ENCODE results near the gene TAS2R43.
"Not testable (repeated sequence)": the region's sequence is repeated elsewhere in the genome, so short reads cannot be mapped to it uniquely, and the experiment has no call there.

The TAS2R43 gene

DNA sequence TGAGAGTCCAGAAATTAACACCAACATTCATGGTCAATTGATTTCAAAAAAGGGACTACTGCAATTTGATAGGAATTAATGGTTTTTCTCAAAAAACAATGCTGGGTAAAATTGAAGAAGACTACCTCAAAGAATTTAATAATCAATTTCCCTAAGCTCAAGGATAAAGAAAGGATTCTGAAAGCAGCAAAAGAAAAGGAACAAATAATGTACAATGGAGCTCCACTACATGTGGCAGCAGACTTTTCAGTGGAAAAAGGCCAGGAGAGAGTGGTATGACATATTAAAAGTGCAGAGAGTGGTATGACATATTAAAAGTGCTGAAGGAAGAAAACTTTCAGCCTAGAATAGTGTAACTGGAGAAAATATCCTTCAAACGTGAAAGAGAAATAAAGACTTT, 15.6 kb upstream of the TAS2R43 start:
- FAIRE-seq, result no peak
- TF ChIP-seq PAX5 (IDR thresholded peaks at IDR 0.05; ENCODE audit: insufficient read depth, low read length, severe bottlenecking) (no peak), TAF1 (IDR thresholded peaks at IDR 0.05; ENCODE audit: low read depth, low read length) (no peak), POU2F2 (IDR thresholded peaks at IDR 0.05; ENCODE audit: low read depth, low read length) (no peak), POLR2AphosphoS5 (IDR thresholded peaks at IDR 0.05; ENCODE audit: low read depth, low read length) (no peak), SPI1 (IDR thresholded peaks at IDR 0.05; ENCODE audit: low read depth, low read length) (no peak), POLR2A (IDR thresholded peaks at IDR 0.05; ENCODE audit: low read depth, low read length) (no peak)

DNA sequence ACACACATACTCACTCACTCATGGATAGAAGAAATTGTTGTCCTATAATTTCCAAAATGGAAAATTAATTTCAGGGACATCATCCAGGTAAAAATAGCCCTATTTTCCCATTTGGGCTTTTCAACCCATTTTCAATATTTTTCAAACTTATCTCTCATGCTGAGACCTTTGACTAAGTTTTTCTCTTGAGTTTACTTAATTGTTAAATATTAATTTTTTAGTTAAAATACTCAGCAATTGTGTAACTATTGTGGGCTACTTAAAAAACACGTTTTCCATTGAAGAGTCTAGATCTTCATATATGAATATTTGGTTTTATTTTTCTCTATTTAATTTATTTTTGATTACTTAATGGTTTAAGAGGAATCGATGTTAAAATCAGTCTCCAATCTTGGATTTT, 14.2 kb upstream of the TAS2R43 start:
- DNase-seq (ENCODE audit: insufficient read length, low spot score), result no peak
- no peak for TF ChIP-seq SPI1 (IDR thresholded peaks at IDR 0.05; ENCODE audit: low read depth, low read length)
- no peak for TF ChIP-seq POLR2A (IDR thresholded peaks at IDR 0.05; ENCODE audit: low read depth, low read length)
- no peak for TF ChIP-seq TAF1 (IDR thresholded peaks at IDR 0.05; ENCODE audit: low read depth, low read length)
- no peak for TF ChIP-seq POU2F2 (IDR thresholded peaks at IDR 0.05; ENCODE audit: low read depth, low read length)
- TF ChIP-seq POLR2AphosphoS5 (IDR thresholded peaks at IDR 0.05; ENCODE audit: low read depth, low read length), result no peak
- no peak for FAIRE-seq

More for the DNA sequence above, 15.6 kb upstream of the TAS2R43 start:
- DNase-seq (ENCODE audit: insufficient read length, low spot score), result no peak

- TF ChIP-seq SPI1 (IDR thresholded peaks at IDR 0.05; ENCODE audit: low read depth, low read length) (no peak), POLR2AphosphoS5 (IDR thresholded peaks at IDR 0.05; ENCODE audit: low read depth, low read length) (no peak), POLR2A (IDR thresholded peaks at IDR 0.05; ENCODE audit: low read depth, low read length) (no peak), POU2F2 (IDR thresholded peaks at IDR 0.05; ENCODE audit: low read depth, low read length) (no peak), PAX5 (IDR thresholded peaks at IDR 0.05; ENCODE audit: insufficient read depth, low read length, severe bottlenecking) (no peak), TAF1 (IDR thresholded peaks at IDR 0.05; ENCODE audit: low read depth, low read length) (no peak)
- FAIRE-seq, result no peak
- DNase-seq (ENCODE audit: insufficient read length, low spot score), result no peak
Measured at GRCh38 chr12:11105546-11105945, 13.4 kb upstream of the TAS2R43 start.

DNA sequence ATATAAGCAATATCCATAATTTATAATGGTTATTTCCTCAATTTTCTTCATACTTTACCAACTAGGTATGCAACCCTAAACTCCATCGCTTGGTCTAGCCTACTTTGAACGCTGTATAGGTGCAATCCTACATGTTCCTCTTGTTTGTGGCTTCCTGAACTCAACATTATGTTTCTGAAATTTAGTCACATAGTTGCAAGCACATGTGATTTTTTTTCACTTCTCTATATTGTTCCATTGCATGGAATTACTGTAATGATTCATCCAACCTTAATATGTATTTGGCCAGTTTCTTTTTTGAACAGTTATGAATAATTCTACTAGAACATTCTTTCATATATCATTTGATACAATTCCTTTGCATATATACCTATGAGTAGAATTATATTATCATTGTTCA, 2.8 kb upstream of the TAS2R43 start:
- peak; percentile 35 for FAIRE-seq
- not testable (repeated sequence) for DNase-seq (ENCODE audit: insufficient read length, low spot score)

DNA sequence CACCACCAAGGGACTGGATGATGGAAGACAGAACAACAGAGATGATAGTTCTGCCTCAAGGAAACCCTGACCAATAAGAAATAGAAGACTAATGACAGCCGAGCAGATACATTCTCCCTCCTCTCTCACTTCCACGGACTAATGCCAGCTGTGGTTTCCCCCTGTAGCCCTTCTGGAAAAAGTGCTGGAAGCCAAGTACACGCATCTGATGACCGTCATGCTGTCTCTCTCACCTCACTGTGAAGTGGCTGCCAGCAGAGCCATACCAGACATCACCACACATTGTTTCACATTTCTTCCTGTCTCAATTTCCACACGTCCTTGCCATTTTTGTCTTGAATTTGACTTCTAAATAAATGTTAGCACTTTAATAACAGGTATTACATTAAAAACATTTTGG, 2.9 kb downstream of the TAS2R43 start:
- DNase-seq (ENCODE audit: insufficient read length, low spot score), result no peak
- no peak for TF ChIP-seq SPI1 (IDR thresholded peaks at IDR 0.05; ENCODE audit: low read depth, low read length)
- FAIRE-seq, result peak; percentile 23

DNA sequence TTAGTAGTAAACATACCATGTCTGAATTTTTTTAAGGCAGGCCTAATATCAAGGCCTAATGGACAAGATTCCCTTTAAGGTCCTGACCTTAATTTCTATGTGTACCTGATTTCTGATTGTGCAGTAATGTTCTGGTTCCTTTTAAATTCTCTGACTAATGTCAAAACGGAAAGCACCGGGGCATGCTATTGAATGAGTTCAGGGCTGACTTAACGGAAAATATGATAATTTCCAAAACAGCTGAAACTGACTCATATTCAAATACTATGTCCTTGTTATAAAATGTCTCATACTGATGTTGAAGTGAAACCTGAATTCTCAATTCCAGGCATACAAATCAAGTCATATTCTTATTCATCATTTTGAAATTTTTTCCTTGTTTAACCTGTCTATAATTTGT, 6.7 kb downstream of the TAS2R43 start:
- FAIRE-seq (no peak), DNase-seq (ENCODE audit: insufficient read length, low spot score) (no peak)
- no peak for TF ChIP-seq SPI1 (IDR thresholded peaks at IDR 0.05; ENCODE audit: low read depth, low read length)
- no peak for TF ChIP-seq POU2F2 (IDR thresholded peaks at IDR 0.05; ENCODE audit: low read depth, low read length)
- TF ChIP-seq PAX5 (IDR thresholded peaks at IDR 0.05; ENCODE audit: insufficient read depth, low read length, severe bottlenecking), result no peak
- no peak for TF ChIP-seq TAF1 (IDR thresholded peaks at IDR 0.05; ENCODE audit: low read depth, low read length)
- TF ChIP-seq POLR2A (IDR thresholded peaks at IDR 0.05; ENCODE audit: low read depth, low read length), result no peak
- TF ChIP-seq POLR2AphosphoS5 (IDR thresholded peaks at IDR 0.05; ENCODE audit: low read depth, low read length), result no peak

GRCh38 chr12:11081987-11082386, 10.1 kb downstream of the TAS2R43 start:
- FAIRE-seq (no peak), DNase-seq (ENCODE audit: insufficient read length, low spot score) (no peak)
- no peak for TF ChIP-seq POLR2A (IDR thresholded peaks at IDR 0.05; ENCODE audit: low read depth, low read length)
- TF ChIP-seq POLR2AphosphoS5 (IDR thresholded peaks at IDR 0.05; ENCODE audit: low read depth, low read length), result no peak
- no peak for TF ChIP-seq PAX5 (IDR thresholded peaks at IDR 0.05; ENCODE audit: insufficient read depth, low read length, severe bottlenecking)
- TF ChIP-seq TAF1 (IDR thresholded peaks at IDR 0.05; ENCODE audit: low read depth, low read length), result no peak
- TF ChIP-seq SPI1 (IDR thresholded peaks at IDR 0.05; ENCODE audit: low read depth, low read length), result no peak
- TF ChIP-seq POU2F2 (IDR thresholded peaks at IDR 0.05; ENCODE audit: low read depth, low read length), result no peak

DNA sequence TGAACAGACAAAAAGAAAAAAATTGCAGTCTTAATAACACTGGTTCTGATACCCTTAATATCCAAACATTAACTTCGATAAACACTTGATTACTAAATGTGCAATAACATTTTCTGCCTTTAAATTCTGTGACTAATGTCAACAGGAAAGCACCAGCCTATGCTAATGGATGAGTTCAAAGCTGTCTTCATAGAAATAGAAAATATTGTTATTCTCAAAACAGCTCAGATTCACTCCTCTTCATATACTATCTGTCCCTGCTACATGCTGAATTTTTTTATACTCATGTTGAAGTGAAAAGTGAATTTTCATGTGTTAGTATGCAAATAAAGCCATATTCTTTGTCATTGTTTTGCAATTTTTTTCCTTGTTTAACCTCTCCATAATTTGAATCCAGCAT, 13.9 kb downstream of the TAS2R43 start:
- FAIRE-seq (no peak), DNase-seq (ENCODE audit: insufficient read length, low spot score) (no peak)
- TF ChIP-seq SPI1 (IDR thresholded peaks at IDR 0.05; ENCODE audit: low read depth, low read length) (no peak), POLR2A (IDR thresholded peaks at IDR 0.05; ENCODE audit: low read depth, low read length) (no peak), POU2F2 (IDR thresholded peaks at IDR 0.05; ENCODE audit: low read depth, low read length) (no peak), PAX5 (IDR thresholded peaks at IDR 0.05; ENCODE audit: insufficient read depth, low read length, severe bottlenecking) (no peak), POLR2AphosphoS5 (IDR thresholded peaks at IDR 0.05; ENCODE audit: low read depth, low read length) (no peak), TAF1 (IDR thresholded peaks at IDR 0.05; ENCODE audit: low read depth, low read length) (no peak)

DNA sequence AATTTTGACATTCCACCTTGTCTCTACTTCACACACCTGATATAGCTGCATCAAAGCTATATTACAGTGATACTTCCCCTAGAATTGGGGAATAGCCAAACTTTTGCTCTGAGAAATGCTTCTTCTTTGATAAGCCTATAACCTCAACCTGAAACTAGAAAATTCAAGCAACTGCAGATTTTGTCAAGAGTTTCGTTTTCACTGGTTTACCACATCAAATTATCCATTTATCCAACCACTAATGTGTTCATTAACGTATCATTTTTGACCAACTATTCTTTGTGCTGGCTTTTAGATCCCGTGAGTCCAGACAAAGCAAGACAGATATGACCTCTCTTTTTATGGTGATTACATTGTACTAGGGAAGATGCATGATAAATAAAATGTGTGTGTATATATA, 16.5 kb downstream of the TAS2R43 start:
- DNase-seq (ENCODE audit: insufficient read length, low spot score) (no peak), FAIRE-seq (no peak)
- no peak for TF ChIP-seq POLR2A (IDR thresholded peaks at IDR 0.05; ENCODE audit: low read depth, low read length)
- TF ChIP-seq POU2F2 (IDR thresholded peaks at IDR 0.05; ENCODE audit: low read depth, low read length), result no peak
- no peak for TF ChIP-seq TAF1 (IDR thresholded peaks at IDR 0.05; ENCODE audit: low read depth, low read length)
- TF ChIP-seq SPI1 (IDR thresholded peaks at IDR 0.05; ENCODE audit: low read depth, low read length), result no peak
- TF ChIP-seq PAX5 (IDR thresholded peaks at IDR 0.05; ENCODE audit: insufficient read depth, low read length, severe bottlenecking), result no peak
- no peak for TF ChIP-seq POLR2AphosphoS5 (IDR thresholded peaks at IDR 0.05; ENCODE audit: low read depth, low read length)

DNA sequence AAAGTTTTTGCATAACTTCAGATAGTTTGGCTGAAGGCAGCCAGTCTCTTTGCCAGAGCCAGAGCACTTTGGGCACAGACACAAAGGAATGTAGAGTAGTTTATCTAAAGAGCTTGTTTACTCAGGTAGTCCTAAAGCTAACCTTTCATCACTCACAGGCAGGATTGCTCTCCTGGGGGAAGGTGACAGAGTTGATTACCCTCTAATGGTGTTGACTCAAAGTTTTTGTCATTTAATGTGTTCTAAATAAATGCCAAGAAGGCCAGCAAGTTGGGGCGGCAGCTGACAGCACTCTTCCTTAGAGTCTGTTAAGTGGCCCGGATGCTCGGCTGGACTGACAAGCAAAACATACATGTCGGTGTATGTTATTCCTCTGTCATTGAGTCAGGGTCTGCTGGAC, 20.7 kb downstream of the TAS2R43 start:
- DNase-seq (ENCODE audit: insufficient read length, low spot score) (no peak), FAIRE-seq (no peak)
- TF ChIP-seq SPI1 (IDR thresholded peaks at IDR 0.05; ENCODE audit: low read depth, low read length) (no peak), PAX5 (IDR thresholded peaks at IDR 0.05; ENCODE audit: insufficient read depth, low read length, severe bottlenecking) (no peak)

DNA sequence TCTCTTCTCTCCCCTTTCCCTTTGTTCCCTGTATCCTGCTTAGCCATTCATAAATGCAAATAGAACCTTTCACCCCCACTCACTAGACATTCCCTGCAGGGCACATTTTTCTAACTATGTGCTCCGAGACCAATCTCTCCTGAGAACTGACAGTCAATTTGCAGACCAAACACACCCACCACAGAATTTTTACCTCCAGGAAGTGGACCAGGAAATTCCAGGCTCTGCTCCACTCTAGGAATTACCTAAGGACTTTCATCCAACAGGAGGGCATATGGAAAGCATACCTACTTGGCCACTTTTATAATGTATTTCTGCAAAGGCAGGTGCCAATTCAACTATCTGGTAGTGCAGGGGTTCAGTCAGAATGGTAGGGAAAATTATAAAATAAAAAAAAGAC, 21.1 kb downstream of the TAS2R43 start:
- TF ChIP-seq POLR2AphosphoS5 (IDR thresholded peaks at IDR 0.05; ENCODE audit: low read depth, low read length), result no peak
- no peak for TF ChIP-seq SPI1 (IDR thresholded peaks at IDR 0.05; ENCODE audit: low read depth, low read length)
- TF ChIP-seq POU2F2 (IDR thresholded peaks at IDR 0.05; ENCODE audit: low read depth, low read length), result no peak
- no peak for TF ChIP-seq POLR2A (IDR thresholded peaks at IDR 0.05; ENCODE audit: low read depth, low read length)
- TF ChIP-seq TAF1 (IDR thresholded peaks at IDR 0.05; ENCODE audit: low read depth, low read length), result no peak
- no peak for TF ChIP-seq PAX5 (IDR thresholded peaks at IDR 0.05; ENCODE audit: insufficient read depth, low read length, severe bottlenecking)
- DNase-seq (ENCODE audit: insufficient read length, low spot score) (no peak), FAIRE-seq (no peak)

All from GM12891 (cell line).